IPS DF 6.9 (cell line): ENCODE measurements around the gene SNTG2.

Source experiments
- DNase-seq: peaks from one replicate; pipeline ENCODE4 v3.0.0-alpha.2; 2013; ENCODE audit warnings: low read depth, low spot score
- H3K27ac ChIP-seq: one replicate; pipeline ENCODE4 v1.5.1; 2013; ENCODE audit warnings: low read length, control low read depth
- H3K27me3 ChIP-seq: 2 replicates; pipeline ENCODE4 v1.6.1; 2013; ENCODE audit warnings: mild to moderate bottlenecking, low read length; ENCODE audit not compliant: control insufficient read depth, insufficient read depth
- H3K36me3 ChIP-seq: 2 replicates; pipeline ENCODE4 v1.6.1; 2013; ENCODE audit warnings: low read length; ENCODE audit not compliant: control insufficient read depth, insufficient read depth
- H3K4me1 ChIP-seq: 2 replicates; pipeline ENCODE4 v1.6.1; 2013; ENCODE audit warnings: low read length; ENCODE audit not compliant: control insufficient read depth, insufficient read depth
- H3K4me3 ChIP-seq: 2 replicates; pipeline ENCODE4 v1.5.1; 2013; ENCODE audit warnings: mild to moderate bottlenecking, low read length
- H3K9me3 ChIP-seq: 2 replicates; pipeline ENCODE4 v1.6.1; 2013; ENCODE audit warnings: low read length, inconsistent platforms; ENCODE audit not compliant: control insufficient read depth, insufficient read depth
- WGBS: extraction: QIAGEN DNeasy Blood & Tissue Kit; methylation state at CpG from one replicate; pipeline ENCODE4 v1.1.7; 2013; ENCODE audit warnings: mixed read lengths, missing lambda C conversion rate; ENCODE audit not compliant: insufficient read length, insufficient coverage; 5-methylcytosine and 5-hydroxymethylcytosine counted together

Gene SNTG2

DNA sequence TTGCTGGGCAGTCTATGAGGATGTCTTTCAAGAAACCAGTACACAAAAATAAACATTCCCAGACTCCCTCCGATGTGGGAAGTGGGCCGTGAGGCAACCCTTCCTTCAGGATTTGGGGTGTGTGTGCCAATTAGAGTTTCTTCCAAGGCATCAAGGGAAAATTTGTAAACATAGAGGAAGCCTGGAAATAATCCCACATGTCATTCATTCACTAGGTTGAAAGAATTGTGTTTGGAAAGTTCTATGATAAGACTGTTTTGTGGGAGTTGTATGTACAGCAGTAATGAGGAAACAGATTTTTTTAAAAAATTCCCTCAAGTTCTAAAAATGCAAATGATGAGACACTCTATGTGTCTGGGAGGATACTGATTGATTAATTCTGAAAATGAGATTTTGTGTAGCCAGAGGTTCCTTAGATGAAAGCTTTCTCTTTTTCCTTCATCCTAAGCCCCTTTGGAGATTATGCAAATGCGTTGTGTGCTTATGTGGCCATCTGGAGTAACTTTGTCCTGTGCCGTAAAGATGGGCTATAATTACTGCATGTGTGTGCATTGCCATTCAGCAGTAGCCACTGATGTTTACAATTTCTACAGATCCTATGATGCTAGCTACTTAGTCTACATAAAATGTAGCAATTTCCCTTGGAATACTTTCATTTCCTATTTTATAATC is 354.8 kb downstream of the SNTG2 start:
- DNase-seq, result no peak
- no CpG with 5 or more reads among the region's 4 CpGs for WGBS

DNA sequence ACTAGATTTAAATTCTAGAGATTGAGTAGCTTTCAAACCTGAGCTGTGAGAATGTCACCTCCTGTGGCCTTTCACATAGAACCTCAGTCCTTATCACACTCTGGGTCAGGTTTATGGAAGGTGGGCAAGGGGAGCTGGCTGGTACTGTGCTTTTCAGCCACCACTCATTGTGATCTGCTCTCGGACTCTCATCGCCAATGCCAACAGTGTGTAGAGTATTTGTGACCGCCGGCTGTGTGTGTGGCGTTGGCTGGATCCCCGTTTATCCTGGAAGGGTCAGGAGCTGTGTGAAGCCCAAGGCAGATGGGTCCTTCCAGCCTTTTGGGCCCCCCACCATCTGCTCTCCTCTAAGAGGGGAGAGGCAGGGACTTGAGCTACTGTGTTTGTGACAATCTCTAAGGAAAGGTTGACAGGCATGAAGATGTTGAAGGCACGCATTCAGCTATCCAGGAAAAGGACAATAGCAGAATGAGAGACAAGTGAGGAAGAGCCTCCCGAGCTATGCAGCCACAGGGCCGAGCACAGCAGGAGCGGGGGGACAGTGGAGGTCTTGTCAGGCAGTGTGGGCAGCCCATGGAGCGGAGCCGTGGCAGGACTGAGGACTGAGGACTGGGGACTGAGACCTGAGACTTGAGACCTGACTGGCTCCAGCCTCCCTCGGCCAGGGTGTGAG is 355.5 kb downstream of the SNTG2 start:
- no peaks in the 10 kb centered on the region for H3K9me3 ChIP-seq
- DNase-seq, result no peak
- H3K27me3 ChIP-seq, result no peaks in the 10 kb centered on the region
- no peak overlapping the region for H3K4me3 ChIP-seq
- H3K4me1 ChIP-seq, result no peaks in the 10 kb centered on the region
- H3K36me3 ChIP-seq, result no peaks in the 10 kb centered on the region
- H3K27ac ChIP-seq, result no peak overlapping the region
- no CpG with 5 or more reads among the region's 13 CpGs for WGBS

More for the DNA sequence above, 354.8 kb downstream of the SNTG2 start:
- Histone ChIP-seq H3K9me3 (no peaks in the 10 kb centered on the region), H3K4me1 (no peaks in the 10 kb centered on the region), H3K36me3 (no peaks in the 10 kb centered on the region), H3K4me3 (no peak overlapping the region), H3K27ac (no peak overlapping the region), H3K27me3 (no peaks in the 10 kb centered on the region)

DNA sequence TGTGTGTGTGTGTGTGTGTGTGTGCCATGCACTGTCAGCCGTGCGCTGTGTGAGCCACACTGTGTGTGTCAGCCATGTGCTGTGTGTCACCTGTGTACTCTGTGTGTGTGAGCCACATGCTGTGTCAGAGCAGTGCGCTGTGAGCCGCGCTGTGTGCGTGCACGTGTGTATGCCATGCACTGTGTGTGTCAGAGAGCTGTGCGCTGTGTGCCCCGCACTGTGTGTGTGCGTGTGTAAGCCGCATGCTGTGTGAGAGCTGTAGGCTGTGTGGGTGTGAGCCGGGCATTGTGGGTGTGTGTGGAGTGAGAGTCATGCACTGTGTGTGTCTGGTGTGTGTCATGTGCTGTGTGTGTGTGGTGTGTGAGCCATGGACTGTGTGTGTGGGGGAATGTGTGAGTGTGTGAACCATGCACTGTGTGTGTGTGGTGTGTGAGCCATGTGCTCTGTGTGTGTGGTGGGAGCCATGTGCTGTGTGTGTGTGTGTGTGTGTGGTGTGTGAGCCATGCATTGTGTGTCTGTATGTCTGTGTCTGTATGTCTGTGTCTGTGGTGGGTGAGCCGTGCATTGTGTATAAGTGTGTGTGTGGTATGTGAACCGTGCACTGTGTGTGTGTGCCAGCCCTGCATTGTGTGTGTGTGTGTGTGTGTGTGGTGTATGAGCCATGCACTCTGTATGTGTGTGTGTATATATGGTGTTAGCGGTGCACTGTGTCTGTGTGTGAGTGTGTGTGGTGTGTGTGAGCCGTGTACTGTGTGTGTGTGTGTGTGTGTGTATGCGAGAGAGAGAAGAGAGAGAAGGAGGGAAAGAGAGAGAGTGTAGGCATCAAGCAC is 356.3 kb downstream of the SNTG2 start:
- WGBS, result no CpG with 5 or more reads among the region's 17 CpGs
- H3K36me3 ChIP-seq, result no peaks in the 10 kb centered on the region
- H3K9me3 ChIP-seq, result no peaks in the 10 kb centered on the region
- no peaks in the 10 kb centered on the region for H3K27me3 ChIP-seq
- H3K27ac ChIP-seq, result no peak overlapping the region
- H3K4me1 ChIP-seq, result no peaks in the 10 kb centered on the region
- H3K4me3 ChIP-seq, result no peak overlapping the region
- no peak for DNase-seq

DNA sequence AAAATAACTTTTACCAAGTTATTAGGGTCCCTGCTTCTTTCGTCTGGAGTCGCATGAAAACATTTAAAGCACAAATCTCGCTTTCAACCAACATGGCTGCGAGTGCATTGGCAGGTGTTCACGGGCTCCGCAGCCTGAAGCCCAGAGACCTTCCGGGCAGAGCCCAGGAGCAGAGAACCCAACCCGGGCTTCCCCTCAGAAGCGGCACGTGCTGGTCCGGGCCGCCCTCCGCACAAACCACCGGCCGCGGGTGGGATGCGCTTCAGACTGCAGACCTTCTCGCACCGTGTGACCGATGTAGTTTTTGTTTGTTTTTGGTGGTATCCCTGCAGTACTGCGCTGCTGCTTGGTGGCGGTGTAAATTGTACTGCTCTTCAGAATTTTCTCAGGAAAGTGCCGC is 357.0 kb downstream of the SNTG2 start:
- no peak for DNase-seq
- no CpG with 5 or more reads among the region's 23 CpGs for WGBS
- Histone ChIP-seq H3K4me3 (no peak overlapping the region), H3K36me3 (no peaks in the 10 kb centered on the region), H3K27me3 (no peaks in the 10 kb centered on the region), H3K27ac (no peak overlapping the region), H3K4me1 (no peaks in the 10 kb centered on the region), H3K9me3 (no peaks in the 10 kb centered on the region)

DNA sequence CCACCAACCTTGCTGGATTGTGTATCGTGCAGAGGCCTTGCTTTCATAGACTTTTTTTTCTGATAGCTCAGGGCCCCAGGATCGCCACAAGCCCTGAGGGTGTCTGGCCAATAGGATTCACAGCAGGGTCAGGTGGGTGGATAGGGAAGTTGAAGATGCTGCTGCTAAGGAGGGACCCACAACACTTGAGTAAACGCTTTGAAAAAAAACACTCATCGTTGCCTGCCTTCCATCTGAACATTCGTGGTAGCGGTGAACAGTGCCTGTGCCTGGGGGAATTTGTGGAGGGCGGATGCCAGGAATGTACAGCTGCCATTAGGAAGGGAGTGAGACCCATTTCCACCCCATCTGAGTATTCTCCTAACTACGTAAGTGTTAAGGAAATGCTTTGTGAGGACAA is 358.0 kb downstream of the SNTG2 start:
- WGBS, result no CpG with 5 or more reads among the region's 8 CpGs
- Histone ChIP-seq H3K36me3 (no peaks in the 10 kb centered on the region), H3K4me1 (no peaks in the 10 kb centered on the region), H3K9me3 (no peaks in the 10 kb centered on the region), H3K27me3 (no peaks in the 10 kb centered on the region), H3K27ac (no peak overlapping the region), H3K4me3 (no peak overlapping the region)
- no peak for DNase-seq

DNA sequence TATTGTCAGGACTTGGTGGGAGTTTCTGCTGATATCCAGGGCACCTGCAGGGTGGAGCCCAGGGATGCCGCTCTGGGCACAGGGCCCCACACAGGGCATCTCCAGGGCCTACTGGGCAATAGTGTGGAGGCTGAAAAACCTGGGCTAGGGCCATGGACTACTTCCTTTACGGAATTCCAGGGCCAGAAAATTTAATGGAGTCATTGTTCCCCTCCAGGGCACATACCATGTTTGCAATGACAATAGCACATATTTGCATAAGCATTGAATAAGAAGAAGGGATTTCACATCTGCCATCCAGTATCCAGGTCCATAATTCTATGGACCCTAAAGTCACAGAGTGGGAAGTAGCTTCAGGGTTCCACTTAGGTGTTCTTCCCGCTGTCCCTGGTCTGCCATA is 358.9 kb downstream of the SNTG2 start:
- no peak overlapping the region for H3K4me3 ChIP-seq
- DNase-seq, result no peak
- no peak overlapping the region for H3K27ac ChIP-seq
- WGBS, result no CpG with 5 or more reads among the region's 3 CpGs
- no peaks in the 10 kb centered on the region for H3K9me3 ChIP-seq
- no peaks in the 10 kb centered on the region for H3K4me1 ChIP-seq
- H3K27me3 ChIP-seq, result no peaks in the 10 kb centered on the region
- H3K36me3 ChIP-seq, result no peaks in the 10 kb centered on the region

DNA sequence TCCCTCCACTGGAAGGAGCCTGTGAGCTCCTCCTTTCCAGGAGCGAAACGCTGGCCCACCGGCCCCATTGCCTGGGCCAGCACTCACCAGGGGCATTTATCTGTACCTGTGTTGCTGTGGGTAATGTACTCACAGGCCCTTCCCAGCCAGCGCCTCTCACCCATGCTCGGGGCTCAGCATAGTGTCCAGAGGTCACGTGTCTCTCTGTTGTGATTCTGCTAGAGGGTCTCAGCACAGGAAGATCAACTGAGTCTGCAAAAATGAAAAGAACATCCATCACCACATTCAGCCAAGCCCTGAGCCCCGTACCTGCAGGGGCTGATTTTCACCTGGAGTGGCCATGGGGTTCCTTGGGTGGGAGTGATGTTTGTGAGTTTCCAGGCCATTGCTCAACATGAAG is 359.6 kb downstream of the SNTG2 start:
- no peak overlapping the region for H3K4me3 ChIP-seq
- H3K36me3 ChIP-seq, result no peaks in the 10 kb centered on the region
- no CpG with 5 or more reads among the region's 7 CpGs for WGBS
- H3K27me3 ChIP-seq, result no peaks in the 10 kb centered on the region
- H3K27ac ChIP-seq, result no peak overlapping the region
- no peak for DNase-seq
- no peaks in the 10 kb centered on the region for H3K9me3 ChIP-seq
- no peaks in the 10 kb centered on the region for H3K4me1 ChIP-seq

DNA sequence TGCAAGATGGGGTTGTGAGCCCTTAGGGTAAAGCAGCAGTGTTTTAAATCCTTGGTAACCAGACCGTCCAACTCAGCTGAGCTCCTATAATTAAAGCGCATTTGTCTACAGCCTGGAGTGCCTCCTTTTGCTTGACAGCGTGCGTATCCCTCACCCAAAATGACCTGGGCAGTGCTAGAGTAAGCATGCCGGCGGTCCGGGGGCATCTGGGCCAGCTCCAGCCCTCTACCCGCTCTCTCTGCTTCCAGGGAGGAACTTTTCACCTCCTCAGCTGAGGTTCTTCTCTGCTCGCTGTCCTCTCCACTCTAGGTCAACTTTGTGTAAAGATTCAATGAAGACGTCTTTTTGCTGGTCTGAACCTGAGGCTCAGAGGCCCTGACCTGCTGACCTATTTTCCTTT is 360.2 kb downstream of the SNTG2 start:
- no CpG with 5 or more reads among the region's 10 CpGs for WGBS
- no peak for DNase-seq
- no peaks in the 10 kb centered on the region for H3K27me3 ChIP-seq
- no peaks in the 10 kb centered on the region for H3K4me1 ChIP-seq
- no peak overlapping the region for H3K4me3 ChIP-seq
- no peaks in the 10 kb centered on the region for H3K9me3 ChIP-seq
- H3K36me3 ChIP-seq, result no peaks in the 10 kb centered on the region
- H3K27ac ChIP-seq, result no peak overlapping the region

DNA sequence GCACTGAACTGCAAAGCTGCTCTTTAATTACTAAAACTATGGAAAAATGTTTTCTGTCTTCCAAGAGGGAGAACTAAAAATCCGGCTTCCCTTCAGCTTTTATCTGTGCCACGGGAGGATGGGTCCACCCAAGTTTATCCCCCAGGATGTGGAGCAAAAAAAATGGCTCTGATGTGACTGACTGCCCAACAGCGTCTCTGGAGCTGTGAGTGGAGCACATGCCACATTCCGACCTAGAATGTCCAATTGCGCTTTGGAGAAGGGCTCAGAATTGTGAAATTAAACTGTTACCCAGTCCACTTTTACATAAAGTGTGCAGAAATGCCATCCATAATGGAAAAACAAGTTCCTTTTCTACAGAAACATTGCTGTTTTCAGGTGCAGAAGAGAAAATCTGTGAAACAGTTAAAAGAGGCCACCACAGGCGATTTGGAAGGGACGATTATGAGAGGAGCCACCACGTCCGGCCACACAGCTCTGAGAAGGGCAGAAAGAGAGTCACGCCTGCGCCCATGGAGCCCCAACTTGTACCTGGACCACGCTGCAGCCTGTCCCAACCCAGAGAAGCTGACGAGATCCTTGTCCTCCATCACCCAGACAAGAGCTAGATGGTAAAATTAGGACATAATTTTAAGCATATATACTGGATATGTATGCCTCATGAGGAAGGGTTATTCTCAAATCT is 362.7 kb downstream of the SNTG2 start:
- DNase-seq, result no peak
- Histone ChIP-seq H3K27me3 (no peaks in the 10 kb centered on the region), H3K27ac (no peak overlapping the region), H3K4me1 (no peaks in the 10 kb centered on the region), H3K4me3 (no peak overlapping the region), H3K36me3 (no peaks in the 10 kb centered on the region), H3K9me3 (no peaks in the 10 kb centered on the region)
- no CpG with 5 or more reads among the region's 13 CpGs for WGBS

DNA sequence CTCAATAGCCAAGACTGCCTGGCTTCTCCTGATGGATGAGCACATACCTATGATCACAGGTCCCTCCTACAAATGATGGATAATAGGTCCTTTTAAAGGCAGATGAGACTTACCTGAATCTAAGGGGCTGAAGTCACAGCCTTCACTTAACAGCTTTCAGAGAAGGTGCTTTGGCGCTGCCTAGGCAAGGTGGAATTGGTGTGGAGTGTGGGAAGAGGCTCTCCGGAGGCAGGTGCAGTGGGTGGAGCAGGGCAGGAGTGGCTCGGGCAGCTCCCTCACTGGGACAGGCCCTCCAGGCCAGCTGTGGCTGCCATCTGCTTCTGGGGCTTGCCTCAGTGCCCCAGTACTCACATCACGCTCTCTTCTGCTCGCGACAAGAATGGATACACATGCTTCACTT is 363.6 kb downstream of the SNTG2 start:
- H3K27me3 ChIP-seq, result no peaks in the 10 kb centered on the region
- H3K9me3 ChIP-seq, result no peaks in the 10 kb centered on the region
- no peak for DNase-seq
- H3K4me3 ChIP-seq, result no peak overlapping the region
- H3K27ac ChIP-seq, result no peak overlapping the region
- no peaks in the 10 kb centered on the region for H3K4me1 ChIP-seq
- H3K36me3 ChIP-seq, result no peaks in the 10 kb centered on the region
- no CpG with 5 or more reads among the region's 6 CpGs for WGBS
